Measurements from ENCODE around the gene HOXA5. TPM values are rescaled to one million over a fixed set of nuclear protein-coding genes. Genes with fewer than 3 reads are reported as not detected.

Gene HOXA5
- total RNA-seq, 1 experiment from 2014 or later: 7.4 TPM

GRCh38 chr7:27124096-27124901 lies 19.2 kb downstream of the HOXA5 start:
- BruUV-seq (replicated peaks): no TSS peak
- Mint-ChIP-seq H3K36me3 (ENCODE audit: insufficient read depth, unreplicated experiment) (peaks cover 23% of the 10 kb centered on the region), H3K9me3 (ENCODE audit: unreplicated experiment) (no peaks in the 10 kb centered on the region), H3K27me3 (ENCODE audit: insufficient read depth, unreplicated experiment) (no peaks in the 10 kb centered on the region), H3K27ac (ENCODE audit: low read depth, unreplicated experiment) (no peak overlapping the region), H3K4me1 (ENCODE audit: insufficient read depth, unreplicated experiment) (peaks cover 20% of the 10 kb centered on the region), H3K4me3 (ENCODE audit: unreplicated experiment) (peak overlapping the region; percentile 29)
- TF ChIP-seq, protein P1, sequence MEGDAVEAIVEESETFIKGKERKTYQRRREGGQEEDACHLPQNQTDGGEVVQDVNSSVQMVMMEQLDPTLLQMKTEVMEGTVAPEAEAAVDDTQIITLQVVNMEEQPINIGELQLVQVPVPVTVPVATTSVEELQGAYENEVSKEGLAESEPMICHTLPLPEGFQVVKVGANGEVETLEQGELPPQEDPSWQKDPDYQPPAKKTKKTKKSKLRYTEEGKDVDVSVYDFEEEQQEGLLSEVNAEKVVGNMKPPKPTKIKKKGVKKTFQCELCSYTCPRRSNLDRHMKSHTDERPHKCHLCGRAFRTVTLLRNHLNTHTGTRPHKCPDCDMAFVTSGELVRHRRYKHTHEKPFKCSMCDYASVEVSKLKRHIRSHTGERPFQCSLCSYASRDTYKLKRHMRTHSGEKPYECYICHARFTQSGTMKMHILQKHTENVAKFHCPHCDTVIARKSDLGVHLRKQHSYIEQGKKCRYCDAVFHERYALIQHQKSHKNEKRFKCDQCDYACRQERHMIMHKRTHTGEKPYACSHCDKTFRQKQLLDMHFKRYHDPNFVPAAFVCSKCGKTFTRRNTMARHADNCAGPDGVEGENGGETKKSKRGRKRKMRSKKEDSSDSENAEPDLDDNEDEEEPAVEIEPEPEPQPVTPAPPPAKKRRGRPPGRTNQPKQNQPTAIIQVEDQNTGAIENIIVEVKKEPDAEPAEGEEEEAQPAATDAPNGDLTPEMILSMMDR (IDR thresholded peaks at IDR 0.05; ENCODE audit: unreplicated experiment): no peak
- DNase-seq (ENCODE audit: unreplicated experiment): no peak
- intact Hi-C loops (cut with micrococcal nuclease): no loop called here
- ChIA-PET POLR2A (interaction anchor here (1.5 to 12.2 kb wide), 6 partner anchors 8 to 268 kb away, joined by 5 to 395 read pairs (median 34); partner anchors contain the start of gene HOXA5), CTCF (interaction anchor here (0.9 kb wide), 1 partner anchor 441 kb away, joined by 3 read pairs; no protein-coding TSS in a partner anchor)

DNA sequence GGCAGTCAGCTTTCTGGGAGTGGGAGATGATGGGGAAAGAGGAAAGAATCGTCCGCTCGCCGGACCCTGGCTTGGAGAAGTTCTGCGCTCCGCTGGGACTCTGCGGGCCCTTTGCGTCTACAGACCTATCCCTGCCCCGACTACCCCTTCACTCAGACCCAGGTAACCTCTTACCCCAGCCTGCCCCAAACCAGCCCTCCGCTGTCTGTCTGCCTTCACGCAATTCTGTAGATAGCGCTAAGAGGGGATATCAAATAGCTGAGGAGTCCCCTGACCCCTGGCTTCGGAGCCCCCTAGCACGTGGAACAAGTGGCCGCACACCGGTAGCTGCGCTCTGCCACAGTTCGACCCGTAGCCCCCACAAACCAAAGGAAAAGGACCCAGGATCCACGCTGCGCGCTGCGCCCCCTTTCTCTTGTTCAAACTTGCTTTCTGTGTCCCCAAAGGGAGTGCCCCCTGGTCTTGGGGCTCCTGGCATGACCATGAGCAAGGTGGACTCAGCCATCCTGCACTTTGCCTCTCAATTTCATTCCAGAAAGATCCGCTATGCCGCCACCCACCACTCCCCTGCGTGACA lies 19.9 kb downstream of the HOXA5 start:
- peaks cover 29% of the 10 kb centered on the region for H3K36me3 Mint-ChIP-seq (ENCODE audit: insufficient read depth, unreplicated experiment)
- peak overlapping the region; percentile 94 for H3K4me3 Mint-ChIP-seq (ENCODE audit: unreplicated experiment)
- no TSS peak for BruUV-seq (replicated peaks)
- intact Hi-C loops (cut with micrococcal nuclease): no loop called here
- peak overlapping the region; percentile 98 for H3K27ac Mint-ChIP-seq (ENCODE audit: low read depth, unreplicated experiment)
- no peak for DNase-seq (ENCODE audit: unreplicated experiment)
- CTCF ChIA-PET: interaction anchor here (4.2 kb wide), 1 partner anchor 24 kb away, joined by 19 read pairs; no protein-coding TSS in a partner anchor
- POLR2A ChIA-PET: interaction anchor here (1.3 to 12.2 kb wide), 8 partner anchors 9 to 267 kb away, joined by 4 to 485 read pairs (median 43); partner anchors contain the start of genes HOXA1 and HOXA5
- no peaks in the 10 kb centered on the region for H3K27me3 Mint-ChIP-seq (ENCODE audit: insufficient read depth, unreplicated experiment)
- TF ChIP-seq, protein P1 (IDR thresholded peaks at IDR 0.05; ENCODE audit: unreplicated experiment): no peak
- peaks cover 15% of the 10 kb centered on the region for H3K4me1 Mint-ChIP-seq (ENCODE audit: insufficient read depth, unreplicated experiment)
- H3K9me3 Mint-ChIP-seq (ENCODE audit: unreplicated experiment): no peaks in the 10 kb centered on the region

DNA sequence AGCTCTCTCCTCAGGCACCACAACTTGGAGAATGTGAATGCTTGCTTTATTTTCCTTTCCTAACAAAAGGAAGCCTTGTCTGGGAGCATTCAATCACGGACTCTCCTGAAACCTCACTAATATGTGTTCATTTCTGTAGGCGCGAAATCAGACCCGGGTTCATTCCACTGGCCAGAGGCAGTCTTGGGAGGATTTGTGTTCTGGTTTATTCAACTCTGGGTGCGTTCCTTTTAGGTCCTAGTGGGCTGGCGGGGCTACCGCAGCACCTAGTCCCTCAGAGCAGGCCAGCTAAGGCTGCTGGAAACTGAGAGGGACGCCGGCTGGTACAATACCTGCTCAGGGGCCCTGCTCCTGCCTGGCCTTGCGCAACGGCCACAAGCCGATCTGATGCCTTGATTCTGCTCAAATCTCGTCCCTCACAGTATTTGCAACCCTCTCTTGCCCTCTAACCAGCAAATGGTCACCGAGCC lies 20.4 kb downstream of the HOXA5 start:
- intact Hi-C loops (cut with micrococcal nuclease): no loop called here
- TF ChIP-seq, protein P1 (IDR thresholded peaks at IDR 0.05; ENCODE audit: unreplicated experiment): no peak
- ChIA-PET CTCF (interaction anchor here (0.5 to 4.2 kb wide), 4 partner anchors 12 to 264 kb away, joined by 3 to 19 read pairs (median 4); no protein-coding TSS in a partner anchor), POLR2A (interaction anchor here (0.6 to 15.3 kb wide), 11 partner anchors 8 to 272 kb away, joined by 3 to 485 read pairs (median 30); partner anchors contain the start of genes HOXA1, HOXA5 and SKAP2)
- no peaks in the 10 kb centered on the region for H3K27me3 Mint-ChIP-seq (ENCODE audit: insufficient read depth, unreplicated experiment)
- peak overlapping the region; percentile 98 for H3K27ac Mint-ChIP-seq (ENCODE audit: low read depth, unreplicated experiment)
- peak overlapping the region; percentile 94 for H3K4me3 Mint-ChIP-seq (ENCODE audit: unreplicated experiment)
- DNase-seq (ENCODE audit: unreplicated experiment): no peak
- H3K9me3 Mint-ChIP-seq (ENCODE audit: unreplicated experiment): no peaks in the 10 kb centered on the region
- BruUV-seq (replicated peaks): no TSS peak
- H3K4me1 Mint-ChIP-seq (ENCODE audit: insufficient read depth, unreplicated experiment): peaks cover 15% of the 10 kb centered on the region
- peaks cover 31% of the 10 kb centered on the region for H3K36me3 Mint-ChIP-seq (ENCODE audit: insufficient read depth, unreplicated experiment)

Measured in MCF 10A (cell line).